Cardiac muscle cell (in vitro differentiated cells and primary cell): ENCODE measurements around the gene TSEN54. TPM values are rescaled to one million over a fixed set of nuclear protein-coding genes. Genes with fewer than 3 reads are reported as not detected.
A peak's percentile ranks its signal among the peaks of the same experiment; 100 is the strongest.

Source experiments
- DNase-seq, 2 donors: peaks; one replicate each; pipeline versions ENCODE4 v3.0.0 to v3.0.0-alpha.2; 2010 to 2017; ENCODE audit warnings: low read depth in 1 of 2, low spot score in 1 of 2
- H3K27ac ChIP-seq: fragments of 200-600 bp; sonication (generic); 2 replicates; pipeline ENCODE4 v1.5.1; 2016
- H3K27me3 ChIP-seq: fragments of 200-600 bp; sonication (generic); 2 replicates; pipeline ENCODE4 v1.6.0; 2016; ENCODE audit warnings: control low read depth
- H3K36me3 ChIP-seq: fragments of 200-600 bp; sonication (generic); 2 replicates; pipeline ENCODE4 v1.5.1; 2016; ENCODE audit warnings: control low read depth
- H3K4me1 ChIP-seq: fragments of 200-600 bp; sonication (generic); 2 replicates; pipeline ENCODE4 v1.8.1; 2017; ENCODE audit warnings: low read depth, mild to moderate bottlenecking, mixed run types
- H3K4me3 ChIP-seq: fragments of 200-600 bp; sonication (generic); 2 replicates; pipeline ENCODE4 v1.5.1; 2016; ENCODE audit warnings: mild to moderate bottlenecking
- H3K9me3 ChIP-seq: fragments of 200-600 bp; sonication (generic); 2 replicates; pipeline ENCODE4 v1.5.1; 2017; ENCODE audit warnings: low read depth, mild to moderate bottlenecking, control low read depth
- CTCF ChIP-seq: IDR thresholded peaks from 2 replicates; pipeline ENCODE4 v1.5.1; 2012; ENCODE audit warnings: low read depth, mild to moderate bottlenecking, low read length
- polyA plus RNA-seq: library from polyadenylated mRNA; unstranded; fragments of >200 nt; fragmentation: Nextera tagmentation; extraction: Ambion mirVana; gene quantifications from 2 replicates; pipeline ENCODE4 v1.2.1, GENCODE V29; 2016
- total RNA-seq: library from RNA; depleted of rRNA; stranded (reverse); fragments of >200 nt; gene quantifications from 2 replicates; pipeline ENCODE4 v1.2.3, GENCODE V29; 2016

The TSEN54 gene
- total and polyA plus RNA-seq, 2 experiments from 2014 or later = 64.4 to 70.5 TPM

- TF ChIP-seq CTCF = no peak
- H3K4me3 ChIP-seq = no peak overlapping the region
- peaks cover 18% of the 10 kb centered on the region for H3K4me1 ChIP-seq
These were observed 7.4 kb upstream of the TSEN54 start for GRCh38 chr17:75508931-75509361.

DNA sequence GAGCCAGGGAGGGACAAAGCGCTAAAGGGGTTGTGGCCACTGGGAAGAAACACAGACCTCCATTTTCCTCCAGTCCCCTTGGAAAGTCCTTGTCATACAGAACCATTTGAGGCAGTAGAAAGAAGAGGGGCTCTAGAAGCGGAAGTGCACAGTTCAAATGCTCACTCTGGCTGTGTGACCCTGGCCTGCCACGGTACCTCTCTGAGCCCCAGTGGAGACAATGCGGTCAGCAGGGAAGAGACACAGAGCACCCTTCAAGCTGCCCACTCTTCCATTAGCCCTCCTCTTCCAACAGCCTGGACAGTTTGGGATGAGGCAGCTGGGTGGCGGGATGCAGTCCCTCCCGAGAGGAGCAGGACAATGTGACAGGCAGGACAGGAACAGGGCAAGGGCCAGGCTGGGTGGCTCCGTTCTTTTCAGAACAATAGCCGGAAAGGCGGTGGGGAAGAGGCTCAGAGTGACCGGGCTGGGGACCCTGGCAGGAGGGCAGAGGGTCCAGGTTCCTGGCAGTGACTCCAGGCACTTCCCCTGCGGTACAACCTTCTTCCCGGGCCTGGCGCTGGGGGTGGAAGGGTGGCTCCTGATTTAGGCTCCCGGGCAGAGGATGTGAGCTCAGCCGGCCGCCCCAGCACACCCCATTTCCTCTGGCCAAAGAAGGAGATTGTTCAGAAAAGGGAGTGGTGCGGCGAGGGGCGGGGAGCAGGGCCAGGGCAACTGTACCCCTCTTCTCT, 6.6 kb upstream of the TSEN54 start:
- Histone ChIP-seq H3K36me3 (peaks cover 10% of the 10 kb centered on the region), H3K27ac (no peak overlapping the region), H3K4me1 (peaks cover 20% of the 10 kb centered on the region)

More at GRCh38 chr17:75508931-75509361, 7.4 kb upstream of the TSEN54 start:
- Histone ChIP-seq H3K27ac (peak overlapping the region; percentile 51), H3K9me3 (no peaks in the 10 kb centered on the region), H3K27me3 (no peaks in the 10 kb centered on the region), H3K36me3 (peaks cover 14% of the 10 kb centered on the region)
- no peak for DNase-seq

GRCh38 chr17:75511270-75511609, 5.1 kb upstream of the TSEN54 start:
- H3K27me3 ChIP-seq = no peaks in the 10 kb centered on the region
- no peak overlapping the region for H3K4me3 ChIP-seq
- peaks cover 6% of the 10 kb centered on the region for H3K36me3 ChIP-seq
- no peak for DNase-seq
- peaks cover 20% of the 10 kb centered on the region for H3K4me1 ChIP-seq
- H3K27ac ChIP-seq = peak overlapping the region; percentile 71
- H3K9me3 ChIP-seq = no peaks in the 10 kb centered on the region
- TF ChIP-seq CTCF = no peak

More for the DNA sequence above, 6.6 kb upstream of the TSEN54 start:
- no peak for DNase-seq
- Histone ChIP-seq H3K9me3 (no peaks in the 10 kb centered on the region), H3K27me3 (no peaks in the 10 kb centered on the region), H3K4me3 (no peak overlapping the region)
- no peak for TF ChIP-seq CTCF

- DNase-seq = peak; percentile 30 to 92
- TF ChIP-seq CTCF = no peak
- H3K27me3 ChIP-seq = no peaks in the 10 kb centered on the region
- peaks cover 20% of the 10 kb centered on the region for H3K4me1 ChIP-seq
- peaks cover 4% of the 10 kb centered on the region for H3K36me3 ChIP-seq
- H3K4me3 ChIP-seq = no peak overlapping the region
- no peaks in the 10 kb centered on the region for H3K9me3 ChIP-seq
- peak overlapping the region; percentile 71 for H3K27ac ChIP-seq
These were observed 4.4 kb upstream of the TSEN54 start for GRCh38 chr17:75511610-75512575.

GRCh38 chr17:75512926-75513640, 3.2 kb upstream of the TSEN54 start:
- H3K27me3 ChIP-seq = no peaks in the 10 kb centered on the region
- no peak overlapping the region for H3K4me3 ChIP-seq
- TF ChIP-seq CTCF = no peak
- no peak for DNase-seq
- H3K36me3 ChIP-seq = no peaks in the 10 kb centered on the region
- peaks cover 26% of the 10 kb centered on the region for H3K4me1 ChIP-seq
- no peaks in the 10 kb centered on the region for H3K9me3 ChIP-seq
- H3K27ac ChIP-seq = no peak overlapping the region
